HepG2 (cell line): ENCODE data around the gene PSAP. TPM values are rescaled to one million over a fixed set of nuclear protein-coding genes. Genes with fewer than 3 reads are reported as not detected.
A peak's percentile ranks its signal among the peaks of the same experiment; 100 is the strongest.

Source experiments
- ATAC-seq: fragments of 200-7000 bp; cut with Tn5 transposase; 3 replicates; pipeline ENCODE4 v1.9.1; 2020; ENCODE audit warnings: mild to moderate bottlenecking, moderate library complexity
- BruUV-seq: library from RNA; stranded (reverse); fragments of 400-500 nt; replicated peaks from 2 replicates; lab custom pipeline; 2021; lab: Mats Ljungman, UMichigan
- CTCF ChIA-PET: fragments of 300-600 bp; formaldehyde crosslinking; extraction: SDS; loops from one replicate; lab custom pipeline; 2021; ENCODE audit warnings: low total read pairs, inconsistent platforms, low intra/inter-chr PET ratio; lab: Yijun Ruan, JAX
- POLR2A ChIA-PET: fragments of 350-600 bp; sonication (Branson Sonifier 250); formaldehyde crosslinking; loops from one replicate; lab custom pipeline; 2020; ENCODE audit warnings: antibody characterized with exemption, inconsistent platforms; lab: Yijun Ruan, JAX
- DNase-seq: peaks from one replicate; pipeline ENCODE4 v3.0.0-alpha.2; 2015; ENCODE audit warnings: low spot score
- FAIRE-seq: peaks from 3 replicates; lab custom pipeline; 2011; peaks lifted over from hg19 to GRCh38; lab: Jason Lieb, UNC
- H2AFZ ChIP-seq: one replicate; pipeline ENCODE4 v1.6.1; 2011; ENCODE audit warnings: low read length, inconsistent platforms
- H3K27ac ChIP-seq: fragments of 300-600 bp; 3 replicates; pipeline ENCODE4 v1.8.0; 2011; ENCODE audit warnings: mixed run types, mild to moderate bottlenecking, mixed read lengths, low read length, inconsistent platforms; ENCODE audit not compliant: insufficient read depth; ENCODE audit errors: extremely low read length
- H3K27me3 ChIP-seq, 2 experiments: fragments of 200-600 bp in 1 of 2; 2 replicates in 1 of 2; 3 replicates in 1 of 2; pipeline versions ENCODE4 v1.6.0 to v1.8.0; 2011; ENCODE audit warnings: low read length in 2 of 2, mild to moderate bottlenecking in 2 of 2, moderate library complexity in 2 of 2, inconsistent platforms in 1 of 2; ENCODE audit not compliant: insufficient read depth in 2 of 2, control insufficient read depth in 1 of 2
- H3K36me3 ChIP-seq, 2 experiments: fragments of 200-600 bp in 1 of 2; replicated peaks in 1 of 2; 2 replicates in 1 of 2; 3 replicates in 1 of 2; pipeline versions ENCODE4 v1.5.1 to v1.8.0; 2011; ENCODE audit warnings: low read length in 2 of 2, inconsistent platforms in 1 of 2; ENCODE audit not compliant: insufficient read depth in 2 of 2, control insufficient read depth in 1 of 2
- H3K4me1 ChIP-seq: 2 replicates; pipeline ENCODE4 v1.5.1; 2012; ENCODE audit warnings: low read length, inconsistent platforms; ENCODE audit not compliant: insufficient read depth
- H3K4me2 ChIP-seq: 2 replicates; pipeline ENCODE4 v1.6.0; 2011; ENCODE audit warnings: low read depth, low read length, inconsistent platforms
- H3K4me3 ChIP-seq, 3 experiments: fragments of 200-600 bp in 1 of 3; sonication (generic), shearing (Covaris generic) in 1 of 3; replicated peaks in 1 of 3; 2 replicates each; pipeline ENCODE4 v1.5.1; 2011 to 2016; ENCODE audit warnings: low read length in 3 of 3, inconsistent platforms in 2 of 3, low read depth in 2 of 3, mild to moderate bottlenecking in 2 of 3, control low read depth in 1 of 3, mixed read lengths in 1 of 3; ENCODE audit not compliant: insufficient read depth in 1 of 3
- H3K79me2 ChIP-seq: one replicate; pipeline ENCODE4 v1.6.1; 2011; ENCODE audit warnings: low read length, inconsistent platforms; ENCODE audit not compliant: insufficient read depth
- H3K9ac ChIP-seq: 2 replicates; pipeline ENCODE4 v1.6.0; 2011; ENCODE audit warnings: mild to moderate bottlenecking, low read depth, low read length, inconsistent platforms; ENCODE audit not compliant: insufficient read depth
- H3K9me3 ChIP-seq: 2 replicates; pipeline ENCODE4 v1.5.1; 2012; ENCODE audit warnings: mild to moderate bottlenecking, low read length
- H4K20me1 ChIP-seq: 2 replicates; pipeline ENCODE4 v1.6.0; 2011; ENCODE audit warnings: inconsistent platforms, mild to moderate bottlenecking, low read length, moderate library complexity; ENCODE audit not compliant: insufficient read depth
- ASH2L ChIP-seq: fragments of 300-600, 200-600 bp; sonication (generic); IDR thresholded peaks from 2 replicates; pipeline ENCODE4 v1.7.0; 2017; ENCODE audit warnings: low read depth, mild to moderate bottlenecking, moderate library complexity, mixed read lengths, low read length; ENCODE audit not compliant: insufficient read length
- ATF1 ChIP-seq: IDR thresholded peaks from 2 replicates; pipeline ENCODE4 v1.6.1; 2016; ENCODE audit warnings: mild to moderate bottlenecking, control low read depth
- BHLHE40 ChIP-seq: IDR thresholded peaks from 2 replicates; pipeline ENCODE4 v1.6.1; 2011; ENCODE audit warnings: low read length, improper control_type of control experiment
- GATAD1 ChIP-seq: IDR thresholded peaks from 2 replicates; pipeline ENCODE4 v1.6.1; 2016; ENCODE audit warnings: missing genetic modification reagents, missing compliant biosample characterization
- IRF2 ChIP-seq: IDR thresholded peaks from 2 replicates; pipeline ENCODE4 v1.6.1; 2018; ENCODE audit warnings: missing genetic modification reagents, missing compliant biosample characterization
- MAFK ChIP-seq, 2 experiments: IDR thresholded peaks in 1 of 2; conservative IDR thresholded peaks in 1 of 2; 2 replicates each; pipeline ENCODE4 v1.6.1; 2011; ENCODE audit warnings: improper control_type of control experiment in 2 of 2, low read length in 2 of 2
- PHF5A ChIP-seq: IDR thresholded peaks from one replicate; pipeline ENCODE4 v1.6.1; 2018; ENCODE audit warnings: low read depth, missing genetic modification reagents; ENCODE audit not compliant: unreplicated experiment
- ZFAT ChIP-seq: sonication (generic); formaldehyde crosslinking; conservative IDR thresholded peaks from 2 replicates; pipeline ENCODE4 v1.8.1; 2023; ENCODE audit warnings: missing genetic modification reagents, inconsistent platforms
- ZFP36L2 ChIP-seq: sonication (generic); formaldehyde crosslinking; IDR thresholded peaks from 2 replicates; pipeline ENCODE4 v1.4.0; 2020; ENCODE audit warnings: missing genetic modification reagents
- ZIK1 ChIP-seq: sonication (generic); formaldehyde crosslinking; IDR thresholded peaks from 2 replicates; pipeline ENCODE4 v1.5.0; 2020; ENCODE audit warnings: mild to moderate bottlenecking, low read depth, missing genetic modification reagents, borderline replicate concordance
- ZNF558 ChIP-seq: sonication (generic); formaldehyde crosslinking; IDR thresholded peaks from 2 replicates; pipeline ENCODE4 v1.9.0; 2022; ENCODE audit warnings: mild to moderate bottlenecking, missing genetic modification reagents, borderline replicate concordance
- ZNF589 ChIP-seq: sonication (generic); formaldehyde crosslinking; conservative IDR thresholded peaks from 2 replicates; pipeline ENCODE4 v1.8.0; 2022; ENCODE audit warnings: mild to moderate bottlenecking, moderate library complexity, missing genetic modification reagents
- ZSCAN20 ChIP-seq: sonication (generic); formaldehyde crosslinking; IDR thresholded peaks from 2 replicates; pipeline ENCODE4 v1.4.0; 2020; ENCODE audit warnings: missing genetic modification reagents, mild to moderate bottlenecking, borderline replicate concordance
- WGBS: methylation state at CpG from one replicate; pipeline ENCODE4 v1.1.6; 2017; ENCODE audit warnings: low lambda C conversion rate; 5-methylcytosine and 5-hydroxymethylcytosine counted together
- in situ Hi-C: cut with HindIII; loops from 2 replicates; pipeline ENCODE4 v1.10.0; 2017; ENCODE audit warnings: low pct_unique_long_range_greater_than_20kb; ENCODE audit not compliant: extremely low pct_ligation_motif_present
- intact Hi-C: fragments of 100-400 bp; cut with micrococcal nuclease; formaldehyde crosslinking; loops from one replicate; pipeline ENCODE4 v1.10.0; 2022; ENCODE audit not compliant: unreplicated experiment
- polyA plus RNA-seq, 8 experiments: library from polyadenylated mRNA; depleted of rRNA in 3 of 8; stranded (reverse) in 7 of 8; unstranded in 1 of 8; fragments of >200 nt; fragmentation: Illumina TruSeq in 4 of 8; extraction: Trizol in 4 of 8; gene quantifications; 2 replicates each; pipeline versions ENCODE4 v1.2.1 to v1.2.3, GENCODE V29; 2011 to 2016; ENCODE audit warnings: low read depth in 4 of 8, missing spikeins in 1 of 8, mixed read lengths in 1 of 8; ENCODE audit not compliant: insufficient read depth in 1 of 8
- total RNA-seq, 5 experiments: library from RNA; depleted of rRNA; stranded (reverse); fragments of >200 nt; fragmentation: Illumina TruSeq; extraction: Trizol; gene quantifications; 2 replicates each; pipeline ENCODE4 v1.2.3, GENCODE V29; 2016; ENCODE audit warnings: low read depth in 1 of 5
- TF ChIP-seq, protein P1 (sequence below): sonication (generic); formaldehyde crosslinking; IDR thresholded peaks from 2 replicates; pipeline ENCODE4 v1.4.0; 2020; ENCODE audit warnings: missing genetic modification reagents; ENCODE audit errors: not compliant biosample characterization
- TF ChIP-seq, protein P2 (sequence below): IDR thresholded peaks from 2 replicates; pipeline ENCODE4 v1.6.1; 2016; ENCODE audit warnings: missing compliant biosample characterization, missing genetic modification reagents, borderline replicate concordance
- TF ChIP-seq, protein P3 (sequence below), 2 experiments: fragments of 450-650 bp in 1 of 2; sonication (generic) in 1 of 2; formaldehyde crosslinking; IDR thresholded peaks; 2 replicates each; pipeline versions ENCODE4 v1.5.0 to v1.8.0; 2020 to 2022; ENCODE audit warnings: mild to moderate bottlenecking in 1 of 2, missing genetic modification reagents in 1 of 2

Gene PSAP
- total and polyA plus RNA-seq, 2 of the 13 experiments (the other 11 are each of a cell fraction or from before 2014, with no cell fraction given), result 323 to 643 TPM

GRCh38 chr10:71878327-71879034 is 27.4 kb upstream of the PSAP start:
- H3K4me3 ChIP-seq, result peak overlapping the region in 1 of 3 experiments; percentile 23; a peak in 1 of 6 replicates
- TF ChIP-seq ZSCAN20 (no peak), BHLHE40 (no peak), ATF1 (no peak), ZFP36L2 (CRISPR knock-in tag) (no peak)
- TF ChIP-seq, all 625 proteins: peak for 0
- Histone ChIP-seq H4K20me1 (no peaks in the 10 kb centered on the region), H3K36me3 (no peaks in the 10 kb centered on the region), H3K27ac (no peak overlapping the region), H3K4me1 (peaks cover 40% of the 10 kb centered on the region), H3K9ac (no peak overlapping the region), H3K9me3 (no peaks in the 10 kb centered on the region), H2AFZ (no peak overlapping the region), H3K4me2 (peak overlapping the region; percentile 58; the same call in 1 of the 2 replicates), H3K27me3 (peaks cover 2 to 18% of the 10 kb centered on the region in 2 experiments; a peak in 2 of 5 replicates), H3K79me2 (no peaks in the 10 kb centered on the region)
- ChIA-PET POLR2A (no interaction called here), CTCF (no interaction called here)
- DNase-seq (no peak), FAIRE-seq (no peak), ATAC-seq (no peak; the same call in 2 of the 3 replicates)
- BruUV-seq, result no TSS peak
- intact Hi-C loops (no loop called here), in situ Hi-C loops (no loop called here)
- WGBS, result 16% methylated on average over 15 of the region's 18 CpGs

GRCh38 chr10:71877821-71878220 is 26.8 kb upstream of the PSAP start:
- WGBS, result 0% methylated on average over 3 of the region's 4 CpGs
- Histone ChIP-seq H3K4me1 (peaks cover 41% of the 10 kb centered on the region), H3K4me2 (0 out of 2 replicates have a peak overlapping the region, but pooled peaks have one; percentile 58), H3K27me3 (peaks cover 2 to 16% of the 10 kb centered on the region in 2 experiments; a peak in 2 of 5 replicates), H3K9ac (no peak overlapping the region), H2AFZ (no peak overlapping the region), H3K9me3 (no peaks in the 10 kb centered on the region), H3K79me2 (no peaks in the 10 kb centered on the region), H3K36me3 (no peaks in the 10 kb centered on the region), H4K20me1 (no peaks in the 10 kb centered on the region), H3K4me3 (no peak overlapping the region), H3K27ac (no peak overlapping the region)
- intact Hi-C loops (no loop called here), in situ Hi-C loops (no loop called here)
- ChIA-PET CTCF (no interaction called here), POLR2A (no interaction called here)
- FAIRE-seq, result no peak
- BruUV-seq, result no TSS peak
- ATAC-seq, result no peak
- DNase-seq, result no peak
- no peak for TF ChIP-seq IRF2
- TF ChIP-seq GATAD1, result no peak
- TF ChIP-seq ZFAT (CRISPR knock-in tag), result no peak
- TF ChIP-seq MAFK (conservative IDR thresholded peaks at IDR 0.05 in 1 of 2, IDR thresholded peaks at IDR 0.05 in 1 of 2; ENCODE audit: low read length in 2 of 2), result no peak
- TF ChIP-seq ZIK1 (CRISPR knock-in tag), result no peak
- no peak for TF ChIP-seq ZNF589
- TF ChIP-seq ASH2L, result no peak
- no peak for TF ChIP-seq ZNF558 (CRISPR knock-in tag)
- TF ChIP-seq, protein P1, sequence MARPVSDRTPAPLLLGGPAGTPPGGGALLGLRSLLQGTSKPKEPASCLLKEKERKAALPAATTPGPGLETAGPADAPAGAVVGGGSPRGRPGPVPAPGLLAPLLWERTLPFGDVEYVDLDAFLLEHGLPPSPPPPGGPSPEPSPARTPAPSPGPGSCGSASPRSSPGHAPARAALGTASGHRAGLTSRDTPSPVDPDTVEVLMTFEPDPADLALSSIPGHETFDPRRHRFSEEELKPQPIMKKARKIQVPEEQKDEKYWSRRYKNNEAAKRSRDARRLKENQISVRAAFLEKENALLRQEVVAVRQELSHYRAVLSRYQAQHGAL (CRISPR knock-in tag), result no peak
- TF ChIP-seq PHF5A (CRISPR knock-in tag), result no peak
- TF ChIP-seq, protein P2, sequence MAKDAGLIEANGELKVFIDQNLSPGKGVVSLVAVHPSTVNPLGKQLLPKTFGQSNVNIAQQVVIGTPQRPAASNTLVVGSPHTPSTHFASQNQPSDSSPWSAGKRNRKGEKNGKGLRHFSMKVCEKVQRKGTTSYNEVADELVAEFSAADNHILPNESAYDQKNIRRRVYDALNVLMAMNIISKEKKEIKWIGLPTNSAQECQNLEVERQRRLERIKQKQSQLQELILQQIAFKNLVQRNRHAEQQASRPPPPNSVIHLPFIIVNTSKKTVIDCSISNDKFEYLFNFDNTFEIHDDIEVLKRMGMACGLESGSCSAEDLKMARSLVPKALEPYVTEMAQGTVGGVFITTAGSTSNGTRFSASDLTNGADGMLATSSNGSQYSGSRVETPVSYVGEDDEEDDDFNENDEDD (CRISPR knock-in tag), result no peak
- TF ChIP-seq, protein P3, sequence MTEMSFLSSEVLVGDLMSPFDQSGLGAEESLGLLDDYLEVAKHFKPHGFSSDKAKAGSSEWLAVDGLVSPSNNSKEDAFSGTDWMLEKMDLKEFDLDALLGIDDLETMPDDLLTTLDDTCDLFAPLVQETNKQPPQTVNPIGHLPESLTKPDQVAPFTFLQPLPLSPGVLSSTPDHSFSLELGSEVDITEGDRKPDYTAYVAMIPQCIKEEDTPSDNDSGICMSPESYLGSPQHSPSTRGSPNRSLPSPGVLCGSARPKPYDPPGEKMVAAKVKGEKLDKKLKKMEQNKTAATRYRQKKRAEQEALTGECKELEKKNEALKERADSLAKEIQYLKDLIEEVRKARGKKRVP (CRISPR knock-in tag; IDR thresholded peaks at IDR 0.05), result no peak
